ENCODE data around the gene PPP1R9B.

PPP1R9B gene

DNA sequence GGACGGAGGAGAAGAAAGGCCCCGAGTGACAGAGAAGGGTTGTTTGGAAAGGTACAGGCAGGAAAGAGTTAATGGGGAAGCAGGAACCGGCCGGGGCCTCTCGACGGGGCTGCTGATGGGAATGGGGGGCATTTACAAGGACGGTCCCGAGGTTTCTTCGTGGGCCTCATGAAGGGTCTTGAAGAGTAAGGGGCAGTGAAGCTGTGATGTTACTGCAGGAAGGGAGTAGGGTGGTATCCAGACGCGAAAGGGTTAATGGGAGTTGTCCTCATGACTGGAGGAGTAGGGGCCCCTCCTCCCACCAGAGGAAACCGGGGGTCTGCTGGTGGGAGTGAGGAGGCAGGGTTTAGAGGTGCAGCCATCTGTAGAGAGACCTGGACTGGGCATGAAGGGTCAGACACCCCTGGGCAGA lies 54.8 kb downstream of the PPP1R9B start:
- TF ChIP-seq ZNF565 (CRISPR knock-in tag; conservative IDR thresholded peaks at IDR 0.05; ENCODE audit: low read depth) = no peak
- no peak for TF ChIP-seq PPARA (CRISPR knock-in tag; IDR thresholded peaks at IDR 0.05; ENCODE audit: borderline replicate concordance)
- TF ChIP-seq ESRRG (CRISPR knock-in tag; IDR thresholded peaks at IDR 0.05) = no peak
- TF ChIP-seq, protein P1, sequence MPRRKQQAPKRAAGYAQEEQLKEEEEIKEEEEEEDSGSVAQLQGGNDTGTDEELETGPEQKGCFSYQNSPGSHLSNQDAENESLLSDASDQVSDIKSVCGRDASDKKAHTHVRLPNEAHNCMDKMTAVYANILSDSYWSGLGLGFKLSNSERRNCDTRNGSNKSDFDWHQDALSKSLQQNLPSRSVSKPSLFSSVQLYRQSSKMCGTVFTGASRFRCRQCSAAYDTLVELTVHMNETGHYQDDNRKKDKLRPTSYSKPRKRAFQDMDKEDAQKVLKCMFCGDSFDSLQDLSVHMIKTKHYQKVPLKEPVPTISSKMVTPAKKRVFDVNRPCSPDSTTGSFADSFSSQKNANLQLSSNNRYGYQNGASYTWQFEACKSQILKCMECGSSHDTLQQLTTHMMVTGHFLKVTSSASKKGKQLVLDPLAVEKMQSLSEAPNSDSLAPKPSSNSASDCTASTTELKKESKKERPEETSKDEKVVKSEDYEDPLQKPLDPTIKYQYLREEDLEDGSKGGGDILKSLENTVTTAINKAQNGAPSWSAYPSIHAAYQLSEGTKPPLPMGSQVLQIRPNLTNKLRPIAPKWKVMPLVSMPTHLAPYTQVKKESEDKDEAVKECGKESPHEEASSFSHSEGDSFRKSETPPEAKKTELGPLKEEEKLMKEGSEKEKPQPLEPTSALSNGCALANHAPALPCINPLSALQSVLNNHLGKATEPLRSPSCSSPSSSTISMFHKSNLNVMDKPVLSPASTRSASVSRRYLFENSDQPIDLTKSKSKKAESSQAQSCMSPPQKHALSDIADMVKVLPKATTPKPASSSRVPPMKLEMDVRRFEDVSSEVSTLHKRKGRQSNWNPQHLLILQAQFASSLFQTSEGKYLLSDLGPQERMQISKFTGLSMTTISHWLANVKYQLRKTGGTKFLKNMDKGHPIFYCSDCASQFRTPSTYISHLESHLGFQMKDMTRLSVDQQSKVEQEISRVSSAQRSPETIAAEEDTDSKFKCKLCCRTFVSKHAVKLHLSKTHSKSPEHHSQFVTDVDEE (CRISPR knock-in tag; IDR thresholded peaks at IDR 0.05) = no peak
- TF ChIP-seq, protein P2, sequence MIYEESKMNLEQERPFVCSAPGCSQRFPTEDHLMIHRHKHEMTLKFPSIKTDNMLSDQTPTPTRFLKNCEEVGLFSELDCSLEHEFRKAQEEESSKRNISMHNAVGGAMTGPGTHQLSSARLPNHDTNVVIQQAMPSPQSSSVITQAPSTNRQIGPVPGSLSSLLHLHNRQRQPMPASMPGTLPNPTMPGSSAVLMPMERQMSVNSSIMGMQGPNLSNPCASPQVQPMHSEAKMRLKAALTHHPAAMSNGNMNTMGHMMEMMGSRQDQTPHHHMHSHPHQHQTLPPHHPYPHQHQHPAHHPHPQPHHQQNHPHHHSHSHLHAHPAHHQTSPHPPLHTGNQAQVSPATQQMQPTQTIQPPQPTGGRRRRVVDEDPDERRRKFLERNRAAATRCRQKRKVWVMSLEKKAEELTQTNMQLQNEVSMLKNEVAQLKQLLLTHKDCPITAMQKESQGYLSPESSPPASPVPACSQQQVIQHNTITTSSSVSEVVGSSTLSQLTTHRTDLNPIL (CRISPR knock-in tag; IDR thresholded peaks at IDR 0.05; ENCODE audit: low read depth) = no peak
- TF ChIP-seq ZNF70 (CRISPR knock-in tag; IDR thresholded peaks at IDR 0.05) = no peak
- TF ChIP-seq ZFP3 (CRISPR knock-in tag; IDR thresholded peaks at IDR 0.05) = no peak
- no peak for TF ChIP-seq ZC3H10 (CRISPR knock-in tag; IDR thresholded peaks at IDR 0.05)
- no peak for TF ChIP-seq SNAI2 (CRISPR knock-in tag; IDR thresholded peaks at IDR 0.05)
- TF ChIP-seq, protein P3, sequence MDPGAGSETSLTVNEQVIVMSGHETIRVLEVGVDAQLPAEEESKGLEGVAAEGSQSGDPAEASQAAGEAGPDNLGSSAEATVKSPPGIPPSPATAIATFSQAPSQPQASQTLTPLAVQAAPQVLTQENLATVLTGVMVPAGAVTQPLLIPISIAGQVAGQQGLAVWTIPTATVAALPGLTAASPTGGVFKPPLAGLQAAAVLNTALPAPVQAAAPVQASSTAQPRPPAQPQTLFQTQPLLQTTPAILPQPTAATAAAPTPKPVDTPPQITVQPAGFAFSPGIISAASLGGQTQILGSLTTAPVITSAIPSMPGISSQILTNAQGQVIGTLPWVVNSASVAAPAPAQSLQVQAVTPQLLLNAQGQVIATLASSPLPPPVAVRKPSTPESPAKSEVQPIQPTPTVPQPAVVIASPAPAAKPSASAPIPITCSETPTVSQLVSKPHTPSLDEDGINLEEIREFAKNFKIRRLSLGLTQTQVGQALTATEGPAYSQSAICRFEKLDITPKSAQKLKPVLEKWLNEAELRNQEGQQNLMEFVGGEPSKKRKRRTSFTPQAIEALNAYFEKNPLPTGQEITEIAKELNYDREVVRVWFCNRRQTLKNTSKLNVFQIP (CRISPR knock-in tag; IDR thresholded peaks at IDR 0.05; ENCODE audit: borderline replicate concordance, low read depth) = no peak
- 0 out of 3 replicates have a peak, but pooled peaks have one; percentile 0 for ATAC-seq

DNA sequence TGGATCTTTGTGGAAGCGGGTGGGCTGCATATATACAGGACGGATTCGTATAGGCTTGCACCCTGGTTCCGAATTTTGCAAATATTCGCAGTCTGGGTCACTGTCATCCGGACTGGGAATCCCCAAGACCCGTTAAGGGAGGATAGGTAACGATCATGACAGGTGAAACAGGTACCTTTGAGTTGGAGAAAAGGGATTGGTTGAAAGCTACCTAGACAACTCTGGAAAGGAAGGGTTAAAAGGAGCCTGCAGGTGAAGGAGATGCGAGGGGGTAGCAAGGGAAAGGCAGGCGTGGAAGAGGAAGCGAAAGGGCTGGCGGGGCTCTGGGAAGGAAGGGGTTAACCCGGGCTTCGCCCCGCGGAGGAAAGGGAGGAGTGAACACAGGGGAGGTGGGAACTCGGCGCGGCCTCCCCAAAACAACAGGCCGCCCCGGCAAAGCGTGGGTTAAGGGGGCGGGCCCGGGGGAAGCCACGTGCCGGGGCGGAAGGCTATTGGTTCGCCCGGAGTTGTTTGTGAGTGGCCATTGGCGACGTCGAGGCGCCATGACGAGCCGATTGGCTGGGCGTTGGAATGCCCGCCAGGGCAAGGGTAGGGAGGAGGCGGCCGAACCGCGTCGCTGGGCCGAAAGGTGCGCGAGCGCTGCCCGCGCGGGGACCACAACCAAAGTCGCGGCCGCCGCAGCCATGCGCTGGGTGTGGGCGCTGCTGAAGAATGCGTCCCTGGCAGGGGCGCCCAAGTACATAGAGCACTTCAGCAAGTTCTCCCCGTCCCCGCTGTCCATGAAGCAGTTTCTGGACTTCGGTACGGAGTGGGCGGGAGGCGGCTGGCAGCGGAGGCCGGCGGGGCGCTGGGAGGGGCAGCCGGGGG lies 55.5 kb downstream of the PPP1R9B start, which contains the start of gene PDK2:
PDK2 (plus strand) TSS at position 599 of the 867 bp plus-strand sequence; CDS start at position 684, 85 bp downstream.
- TF ChIP-seq GLIS3 (CRISPR knock-in tag; IDR thresholded peaks at IDR 0.05) = 0 out of 2 replicates have a peak, but pooled peaks have one; percentile 30
- TF ChIP-seq ZNF70 (CRISPR knock-in tag; IDR thresholded peaks at IDR 0.05) = no peak
- peak; percentile 90 for ATAC-seq

DNA sequence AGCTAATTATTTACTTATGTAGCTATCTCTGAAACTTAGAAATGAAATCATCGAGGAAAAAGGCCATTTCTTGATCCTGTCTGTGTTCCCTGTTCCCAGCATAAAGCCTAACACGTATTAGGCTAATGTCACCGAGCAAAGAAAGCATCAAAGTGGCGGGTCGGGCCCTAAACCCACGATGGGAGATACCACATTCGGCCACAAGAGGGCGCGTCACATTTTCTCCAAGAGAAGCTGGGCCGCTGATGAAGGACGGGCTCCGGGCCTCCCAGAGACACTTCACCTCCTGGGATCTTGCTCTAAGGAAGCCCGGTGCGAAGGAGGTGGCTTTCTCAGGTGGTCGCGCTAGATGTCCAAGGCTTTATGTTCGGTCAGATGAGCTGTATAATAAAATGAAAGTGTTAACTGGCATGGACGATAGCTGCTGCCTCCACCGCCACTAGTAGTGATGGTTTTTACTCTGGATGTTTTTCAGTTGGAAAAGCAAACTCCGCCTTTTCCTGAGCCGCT lies 56.2 kb downstream of the PPP1R9B start:
- peak; percentile 71 for ATAC-seq

More for the DNA sequence above, 56.2 kb downstream of the PPP1R9B start:
- TF ChIP-seq, protein P2 (CRISPR knock-in tag; IDR thresholded peaks at IDR 0.05; ENCODE audit: low read depth) = no peak
- TF ChIP-seq CSDC2 (CRISPR knock-in tag; IDR thresholded peaks at IDR 0.05) = no peak
- TF ChIP-seq TCF4 (CRISPR knock-in tag; IDR thresholded peaks at IDR 0.05; ENCODE audit: borderline replicate concordance) = no peak
- no peak for TF ChIP-seq ZFP3 (CRISPR knock-in tag; IDR thresholded peaks at IDR 0.05)
- TF ChIP-seq BACH2 (CRISPR knock-in tag; IDR thresholded peaks at IDR 0.05; ENCODE audit: borderline replicate concordance) = no peak
- no peak for TF ChIP-seq ZNF70 (CRISPR knock-in tag; IDR thresholded peaks at IDR 0.05)
- TF ChIP-seq RARB (CRISPR knock-in tag; IDR thresholded peaks at IDR 0.05) = no peak
- TF ChIP-seq TOX (CRISPR knock-in tag; IDR thresholded peaks at IDR 0.05; ENCODE audit: borderline replicate concordance) = no peak
- TF ChIP-seq ARNTL (CRISPR knock-in tag; IDR thresholded peaks at IDR 0.05; ENCODE audit: borderline replicate concordance, low read depth) = no peak
- TF ChIP-seq, protein P3 (CRISPR knock-in tag; IDR thresholded peaks at IDR 0.05; ENCODE audit: borderline replicate concordance, low read depth) = no peak
- TF ChIP-seq, protein P4, sequence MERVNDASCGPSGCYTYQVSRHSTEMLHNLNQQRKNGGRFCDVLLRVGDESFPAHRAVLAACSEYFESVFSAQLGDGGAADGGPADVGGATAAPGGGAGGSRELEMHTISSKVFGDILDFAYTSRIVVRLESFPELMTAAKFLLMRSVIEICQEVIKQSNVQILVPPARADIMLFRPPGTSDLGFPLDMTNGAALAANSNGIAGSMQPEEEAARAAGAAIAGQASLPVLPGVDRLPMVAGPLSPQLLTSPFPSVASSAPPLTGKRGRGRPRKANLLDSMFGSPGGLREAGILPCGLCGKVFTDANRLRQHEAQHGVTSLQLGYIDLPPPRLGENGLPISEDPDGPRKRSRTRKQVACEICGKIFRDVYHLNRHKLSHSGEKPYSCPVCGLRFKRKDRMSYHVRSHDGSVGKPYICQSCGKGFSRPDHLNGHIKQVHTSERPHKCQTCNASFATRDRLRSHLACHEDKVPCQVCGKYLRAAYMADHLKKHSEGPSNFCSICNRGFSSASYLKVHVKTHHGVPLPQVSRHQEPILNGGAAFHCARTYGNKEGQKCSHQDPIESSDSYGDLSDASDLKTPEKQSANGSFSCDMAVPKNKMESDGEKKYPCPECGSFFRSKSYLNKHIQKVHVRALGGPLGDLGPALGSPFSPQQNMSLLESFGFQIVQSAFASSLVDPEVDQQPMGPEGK (CRISPR knock-in tag; IDR thresholded peaks at IDR 0.05; ENCODE audit: borderline replicate concordance) = no peak

All from SK-N-SH treated with all-trans-retinoic acid at 6 μM for 48 hours (cell line).